Rectal smooth muscle tissue (tissue), 1 donor: ENCODE results near the gene ZNF516.
A peak's percentile ranks its signal among the peaks of the same experiment; 100 is the strongest.

Experiments
- H3K27ac ChIP-seq: one replicate; pipeline ENCODE4 v1.7.0; 2013; ENCODE audit warnings: low read depth, low read length, inconsistent platforms
- H3K27me3 ChIP-seq: one replicate; pipeline ENCODE4 v1.7.0; 2013; ENCODE audit warnings: low read length; ENCODE audit not compliant: control insufficient read depth, insufficient read depth
- H3K36me3 ChIP-seq: one replicate; pipeline ENCODE4 v1.7.0; 2013; ENCODE audit warnings: low read length; ENCODE audit not compliant: control insufficient read depth, insufficient read depth
- H3K4me1 ChIP-seq: one replicate; pipeline ENCODE4 v1.7.0; 2013; ENCODE audit warnings: low read length; ENCODE audit not compliant: control insufficient read depth, insufficient read depth
- H3K4me3 ChIP-seq: one replicate; pipeline ENCODE4 v1.7.0; 2013; ENCODE audit warnings: low read length
- H3K9ac ChIP-seq: one replicate; pipeline ENCODE4 v1.7.0; 2013; ENCODE audit warnings: low read length

The ZNF516 gene

GRCh38 chr18:76384114-76384790, 110.8 kb downstream of the ZNF516 start:
- H3K4me1 ChIP-seq: no peaks in the 10 kb centered on the region
- H3K27me3 ChIP-seq: no peaks in the 10 kb centered on the region
- no peaks in the 10 kb centered on the region for H3K36me3 ChIP-seq
- no peak overlapping the region for H3K4me3 ChIP-seq
- H3K9ac ChIP-seq: no peak overlapping the region
- no peak overlapping the region for H3K27ac ChIP-seq

DNA sequence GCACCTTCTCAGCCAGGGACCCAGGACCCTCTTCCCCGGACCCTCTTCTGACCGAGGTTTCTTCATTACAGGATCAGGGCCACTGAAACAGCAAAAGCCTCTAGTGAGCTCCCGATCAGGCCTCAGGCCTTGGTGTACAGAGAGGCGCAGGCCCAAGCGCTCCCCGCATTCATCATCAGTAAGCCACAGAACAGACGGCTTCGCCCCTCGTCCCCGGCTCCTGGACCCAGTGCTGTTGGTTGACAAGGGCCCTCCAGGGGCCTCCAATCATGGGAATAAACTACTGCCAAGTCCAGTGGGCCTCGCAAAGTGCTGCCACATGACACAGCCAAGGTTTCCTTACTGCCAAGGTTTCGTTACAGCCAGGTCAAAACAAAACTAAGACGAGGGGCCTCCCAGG, 111.4 kb downstream of the ZNF516 start:
- Histone ChIP-seq H3K4me1 (no peaks in the 10 kb centered on the region), H3K4me3 (no peak overlapping the region), H3K27ac (no peak overlapping the region), H3K9ac (no peak overlapping the region), H3K36me3 (no peaks in the 10 kb centered on the region), H3K27me3 (no peaks in the 10 kb centered on the region)

- no peaks in the 10 kb centered on the region for H3K27me3 ChIP-seq
- peaks cover 2% of the 10 kb centered on the region for H3K36me3 ChIP-seq
Measured at GRCh38 chr18:76382275-76382674, 112.8 kb downstream of the ZNF516 start.

GRCh38 chr18:76380791-76381405, 114.1 kb downstream of the ZNF516 start:
- Histone ChIP-seq H3K4me1 (no peaks in the 10 kb centered on the region), H3K27ac (no peak overlapping the region), H3K9ac (no peak overlapping the region), H3K36me3 (peaks cover 2% of the 10 kb centered on the region), H3K27me3 (no peaks in the 10 kb centered on the region), H3K4me3 (no peak overlapping the region)

More at GRCh38 chr18:76382275-76382674, 112.8 kb downstream of the ZNF516 start:
- Histone ChIP-seq H3K9ac (no peak overlapping the region), H3K4me3 (no peak overlapping the region), H3K4me1 (no peaks in the 10 kb centered on the region), H3K27ac (no peak overlapping the region)

GRCh38 chr18:76380127-76380729, 114.8 kb downstream of the ZNF516 start:
- Histone ChIP-seq H3K9ac (no peak overlapping the region), H3K27me3 (no peaks in the 10 kb centered on the region), H3K27ac (no peak overlapping the region), H3K4me1 (no peaks in the 10 kb centered on the region), H3K36me3 (peaks cover 2% of the 10 kb centered on the region), H3K4me3 (no peak overlapping the region)

DNA sequence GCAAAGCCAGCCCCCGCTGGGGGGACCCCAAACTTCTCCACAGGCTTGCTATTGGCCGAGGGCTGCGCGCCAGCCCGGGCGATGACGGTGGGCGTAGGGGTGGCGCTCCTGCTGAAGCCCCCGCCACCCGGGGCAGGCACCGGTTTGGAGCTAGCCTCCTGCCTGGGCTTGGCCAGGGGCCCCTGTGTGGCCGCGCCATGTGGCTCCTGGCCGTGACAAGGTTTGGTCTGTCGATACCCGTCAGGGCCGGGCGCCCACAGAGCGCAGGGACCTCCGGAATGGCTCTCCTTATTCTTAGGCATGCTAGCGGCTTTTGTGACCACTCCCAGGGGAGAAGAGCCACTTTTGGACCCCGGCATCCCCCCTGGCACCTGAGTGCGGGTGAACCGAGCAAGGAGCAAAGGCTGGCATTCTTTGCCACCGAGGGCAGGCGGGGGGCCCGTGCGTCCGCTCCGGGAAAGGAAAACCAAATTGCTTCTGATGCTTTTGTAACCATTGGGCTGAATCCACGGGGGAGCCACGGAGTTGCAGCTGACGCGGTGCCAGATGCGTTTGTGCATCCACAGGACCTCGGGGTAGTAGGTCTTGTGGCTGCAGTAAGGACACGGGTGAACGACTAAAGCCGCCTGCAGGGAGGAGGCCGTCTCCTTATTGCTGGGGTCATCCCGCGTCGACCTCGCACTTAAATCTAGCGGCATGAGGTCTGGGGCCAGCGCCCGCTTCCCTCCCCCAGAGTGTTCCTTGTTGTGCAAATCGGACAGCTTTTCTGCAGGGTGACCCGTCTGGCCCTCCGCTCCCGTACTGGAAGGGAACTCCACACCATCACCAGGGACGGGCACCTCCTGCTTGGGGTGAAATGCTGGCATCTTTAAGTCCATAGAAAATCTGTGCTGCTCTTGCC, 115.6 kb downstream of the ZNF516 start:
- Histone ChIP-seq H3K36me3 (peaks cover 2% of the 10 kb centered on the region), H3K9ac (no peak overlapping the region), H3K4me3 (no peak overlapping the region), H3K27ac (no peak overlapping the region), H3K27me3 (no peaks in the 10 kb centered on the region), H3K4me1 (no peaks in the 10 kb centered on the region)

- Histone ChIP-seq H3K9ac (no peak overlapping the region), H3K27ac (no peak overlapping the region), H3K36me3 (peaks cover 2% of the 10 kb centered on the region), H3K4me3 (no peak overlapping the region), H3K27me3 (no peaks in the 10 kb centered on the region), H3K4me1 (no peaks in the 10 kb centered on the region)
Measured at GRCh38 chr18:76378526-76379215, 116.4 kb downstream of the ZNF516 start.

DNA sequence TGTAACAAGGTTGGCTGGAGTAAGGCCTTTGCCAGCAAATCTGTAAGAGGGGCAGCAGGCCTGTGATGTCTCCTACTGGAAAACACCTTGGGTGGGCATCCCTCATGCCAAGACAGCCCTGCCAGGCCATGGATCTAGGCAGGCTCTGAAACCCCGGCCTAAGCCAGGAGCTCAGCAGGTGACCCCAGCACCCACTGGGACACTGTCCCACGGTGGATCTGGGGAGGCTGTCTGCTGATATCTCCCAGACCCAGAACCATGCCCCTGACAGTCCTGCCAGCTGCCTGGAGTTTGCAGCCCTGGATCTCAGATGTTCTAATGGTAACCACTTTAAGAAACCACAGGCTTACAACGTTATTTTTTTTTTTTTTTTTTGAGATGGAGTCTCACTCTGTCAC, 117.7 kb downstream of the ZNF516 start:
- H3K27me3 ChIP-seq: no peaks in the 10 kb centered on the region
- no peaks in the 10 kb centered on the region for H3K4me1 ChIP-seq
- no peak overlapping the region for H3K9ac ChIP-seq
- no peak overlapping the region for H3K4me3 ChIP-seq
- peaks cover 2% of the 10 kb centered on the region for H3K36me3 ChIP-seq
- H3K27ac ChIP-seq: peak overlapping the region; percentile 0

- Histone ChIP-seq H3K9ac (no peak overlapping the region), H3K27me3 (no peaks in the 10 kb centered on the region), H3K36me3 (peaks cover 2% of the 10 kb centered on the region), H3K27ac (peak overlapping the region; percentile 0), H3K4me3 (no peak overlapping the region), H3K4me1 (no peaks in the 10 kb centered on the region)
Measured at GRCh38 chr18:76376668-76377358, 118.2 kb downstream of the ZNF516 start.

- Histone ChIP-seq H3K27ac (no peak overlapping the region), H3K9ac (no peak overlapping the region), H3K36me3 (peaks cover 2% of the 10 kb centered on the region), H3K4me1 (no peaks in the 10 kb centered on the region), H3K27me3 (no peaks in the 10 kb centered on the region), H3K4me3 (no peak overlapping the region)
Measured at GRCh38 chr18:76376225-76376624, 118.8 kb downstream of the ZNF516 start.

- no peak overlapping the region for H3K4me3 ChIP-seq
- H3K36me3 ChIP-seq: peaks cover 7% of the 10 kb centered on the region
- H3K9ac ChIP-seq: no peak overlapping the region
- H3K27me3 ChIP-seq: no peaks in the 10 kb centered on the region
- H3K27ac ChIP-seq: no peak overlapping the region
- no peaks in the 10 kb centered on the region for H3K4me1 ChIP-seq
Measured at GRCh38 chr18:76374330-76375281, 120.4 kb downstream of the ZNF516 start.
